ENCODE results near the gene EDA.

The EDA gene

GRCh38 chrX:69630147-69630546 lies 14.2 kb downstream of the EDA start:
- H3K4me3 ChIP-seq (ENCODE audit: low read length) = no peak overlapping the region
- H3K9ac ChIP-seq (ENCODE audit: low read length) = no peak overlapping the region
- DNase-seq = no peak
- no peak for TF ChIP-seq EZH2phosphoT487 (IDR thresholded peaks at IDR 0.05; ENCODE audit: low read length)
- no peak for TF ChIP-seq CTCF (IDR thresholded peaks at IDR 0.05; ENCODE audit: low read length)
- no peak for TF ChIP-seq EZH2 (optimal IDR thresholded peaks at IDR 0.05; ENCODE audit: low read depth, low read length)
- no peaks in the 10 kb centered on the region for H3K4me1 ChIP-seq (ENCODE audit: low read length)
- H3K9me3 ChIP-seq (replicated peaks; ENCODE audit: insufficient read depth, low read length) = no peaks in the 10 kb centered on the region
- H3K79me2 ChIP-seq (ENCODE audit: low read length) = no peaks in the 10 kb centered on the region
- no peaks in the 10 kb centered on the region for H3F3A ChIP-seq (ENCODE audit: insufficient read depth, low read length)
- no peak overlapping the region for H3K4me2 ChIP-seq (ENCODE audit: low read depth, low read length)
- H3K27ac ChIP-seq (ENCODE audit: low read length) = no peak overlapping the region
- no peaks in the 10 kb centered on the region for H4K20me1 ChIP-seq (ENCODE audit: insufficient read depth, low read length)
- no peak overlapping the region for H2AFZ ChIP-seq (ENCODE audit: low read length)
- H3K27me3 ChIP-seq (replicated peaks; ENCODE audit: insufficient read depth, low read length) = no peaks in the 10 kb centered on the region
- H3K9me2 ChIP-seq (replicated peaks; ENCODE audit: insufficient read depth, low read length) = no peaks in the 10 kb centered on the region
- no peaks in the 10 kb centered on the region for H3K36me3 ChIP-seq (replicated peaks; ENCODE audit: insufficient read depth, low read length)

- Histone ChIP-seq H3K4me2 (ENCODE audit: low read depth, low read length) (no peak overlapping the region), H3K79me2 (ENCODE audit: low read length) (no peaks in the 10 kb centered on the region), H3K4me1 (ENCODE audit: low read length) (no peaks in the 10 kb centered on the region), H3F3A (ENCODE audit: insufficient read depth, low read length) (no peaks in the 10 kb centered on the region), H3K9ac (ENCODE audit: low read length) (no peak overlapping the region), H4K20me1 (ENCODE audit: insufficient read depth, low read length) (no peaks in the 10 kb centered on the region), H3K9me2 (replicated peaks; ENCODE audit: insufficient read depth, low read length) (no peaks in the 10 kb centered on the region), H3K27me3 (replicated peaks; ENCODE audit: insufficient read depth, low read length) (no peaks in the 10 kb centered on the region), H3K9me3 (replicated peaks; ENCODE audit: insufficient read depth, low read length) (no peaks in the 10 kb centered on the region), H2AFZ (ENCODE audit: low read length) (no peak overlapping the region), H3K4me3 (ENCODE audit: low read length) (no peak overlapping the region), H3K36me3 (replicated peaks; ENCODE audit: insufficient read depth, low read length) (no peaks in the 10 kb centered on the region), H3K27ac (ENCODE audit: low read length) (no peak overlapping the region)
- TF ChIP-seq CTCF (IDR thresholded peaks at IDR 0.05; ENCODE audit: low read length) (no peak), EZH2phosphoT487 (IDR thresholded peaks at IDR 0.05; ENCODE audit: low read length) (no peak), EZH2 (optimal IDR thresholded peaks at IDR 0.05; ENCODE audit: low read depth, low read length) (no peak)
- no peak for DNase-seq
Measured at GRCh38 chrX:69664693-69665092, 48.8 kb downstream of the EDA start.

- Histone ChIP-seq H4K20me1 (ENCODE audit: insufficient read depth, low read length) (no peaks in the 10 kb centered on the region), H3K36me3 (replicated peaks; ENCODE audit: insufficient read depth, low read length) (no peaks in the 10 kb centered on the region), H3K9ac (ENCODE audit: low read length) (no peak overlapping the region), H3K79me2 (ENCODE audit: low read length) (no peaks in the 10 kb centered on the region), H3K9me2 (replicated peaks; ENCODE audit: insufficient read depth, low read length) (no peaks in the 10 kb centered on the region), H2AFZ (ENCODE audit: low read length) (no peak overlapping the region), H3F3A (ENCODE audit: insufficient read depth, low read length) (no peaks in the 10 kb centered on the region), H3K27me3 (replicated peaks; ENCODE audit: insufficient read depth, low read length) (no peaks in the 10 kb centered on the region), H3K27ac (ENCODE audit: low read length) (no peak overlapping the region), H3K4me3 (ENCODE audit: low read length) (no peak overlapping the region), H3K4me2 (ENCODE audit: low read depth, low read length) (no peak overlapping the region), H3K4me1 (ENCODE audit: low read length) (no peaks in the 10 kb centered on the region), H3K9me3 (replicated peaks; ENCODE audit: insufficient read depth, low read length) (no peaks in the 10 kb centered on the region)
- no peak for TF ChIP-seq EZH2 (optimal IDR thresholded peaks at IDR 0.05; ENCODE audit: low read depth, low read length)
- no peak for TF ChIP-seq CTCF (IDR thresholded peaks at IDR 0.05; ENCODE audit: low read length)
- no peak for TF ChIP-seq EZH2phosphoT487 (IDR thresholded peaks at IDR 0.05; ENCODE audit: low read length)
- DNase-seq = no peak
Measured at GRCh38 chrX:69670001-69670555, 54.2 kb downstream of the EDA start.
